Astrocyte (in vitro differentiated cells and primary cell): Measurements from ENCODE around the gene MRPS2. TPM values are rescaled to one million over a fixed set of nuclear protein-coding genes. Genes with fewer than 3 reads are reported as not detected.
"Not testable (repeated sequence)": the region's sequence is repeated elsewhere in the genome, so short reads cannot be mapped to it uniquely, and the experiment has no call there.

Experiments
- DNase-seq: peaks from one replicate; pipeline ENCODE4 v3.0.0-alpha.2; 2010; ENCODE audit warnings: low read depth
- FAIRE-seq: peaks from 2 replicates; lab custom pipeline; 2011; peaks lifted over from hg19 to GRCh38; lab: Jason Lieb, UNC
- H2AFZ ChIP-seq: 2 replicates; pipeline ENCODE4 v1.6.0; 2012; ENCODE audit warnings: low read depth, low read length, inconsistent platforms
- H3K27ac ChIP-seq: 2 replicates; pipeline ENCODE4 v1.5.1; 2011; ENCODE audit warnings: low read depth, low read length, inconsistent platforms
- H3K27me3 ChIP-seq: 2 replicates; pipeline ENCODE4 v1.6.0; 2011; ENCODE audit warnings: low read length, inconsistent platforms; ENCODE audit not compliant: insufficient read depth
- H3K36me3 ChIP-seq: 2 replicates; pipeline ENCODE4 v1.5.1; 2011; ENCODE audit warnings: low read length, inconsistent platforms; ENCODE audit not compliant: insufficient read depth
- H3K4me1 ChIP-seq: 2 replicates; pipeline ENCODE4 v1.5.1; 2011; ENCODE audit warnings: low read length, inconsistent platforms; ENCODE audit not compliant: insufficient read depth
- H3K4me2 ChIP-seq: 2 replicates; pipeline ENCODE4 v1.6.0; 2012; ENCODE audit warnings: low read length, inconsistent platforms
- H3K4me3 ChIP-seq: 2 replicates; pipeline ENCODE4 v1.5.1; 2011; ENCODE audit warnings: low read depth, mild to moderate bottlenecking, low read length, inconsistent platforms; ENCODE audit not compliant: insufficient read depth
- H3K79me2 ChIP-seq: 2 replicates; pipeline ENCODE4 v1.6.0; 2012; ENCODE audit warnings: mild to moderate bottlenecking, low read length, inconsistent platforms; ENCODE audit not compliant: insufficient read depth
- H3K9ac ChIP-seq: 2 replicates; pipeline ENCODE4 v1.6.0; 2012; ENCODE audit warnings: mild to moderate bottlenecking, low read length, inconsistent platforms
- H3K9me3 ChIP-seq: 2 replicates; pipeline ENCODE4 v1.5.1; 2012; ENCODE audit warnings: low read depth, mild to moderate bottlenecking, low read length, inconsistent platforms; ENCODE audit not compliant: insufficient read depth
- H4K20me1 ChIP-seq: 2 replicates; pipeline ENCODE4 v1.6.0; 2012; ENCODE audit warnings: low read length, inconsistent platforms; ENCODE audit not compliant: insufficient read depth
- H3K27ac Mint-ChIP-seq: one replicate; pipeline ENCODE4 v1.8.0; 2021; ENCODE audit warnings: mild to moderate bottlenecking, mixed read lengths; ENCODE audit not compliant: unreplicated experiment
- H3K27me3 Mint-ChIP-seq: one replicate; pipeline ENCODE4 v1.8.0; 2021; ENCODE audit warnings: low read depth, mixed read lengths; ENCODE audit not compliant: unreplicated experiment
- H3K36me3 Mint-ChIP-seq: one replicate; pipeline ENCODE4 v1.8.0; 2021; ENCODE audit warnings: low read depth, mixed read lengths; ENCODE audit not compliant: unreplicated experiment
- H3K4me1 Mint-ChIP-seq: one replicate; pipeline ENCODE4 v1.8.0; 2021; ENCODE audit warnings: low read depth, mixed read lengths; ENCODE audit not compliant: unreplicated experiment
- H3K4me3 Mint-ChIP-seq: one replicate; pipeline ENCODE4 v1.8.0; 2021; ENCODE audit warnings: mild to moderate bottlenecking, moderate library complexity, mixed read lengths; ENCODE audit not compliant: unreplicated experiment
- H3K9me3 Mint-ChIP-seq: one replicate; pipeline ENCODE4 v1.8.0; 2021; ENCODE audit warnings: mild to moderate bottlenecking, mixed read lengths; ENCODE audit not compliant: unreplicated experiment
- EZH2 ChIP-seq: IDR thresholded peaks from 2 replicates; pipeline ENCODE4 v1.6.1; 2012; ENCODE audit warnings: mild to moderate bottlenecking, low read length, inconsistent platforms; ENCODE audit not compliant: insufficient read depth
- total RNA-seq: library from RNA; stranded (reverse); gene quantifications from 2 replicates; pipeline ENCODE4 v1.2.1, GENCODE V29; 2021
- TF ChIP-seq, protein P1 (sequence below): IDR thresholded peaks from 2 replicates; pipeline ENCODE4 v1.5.1; 2011; ENCODE audit warnings: low read depth, mild to moderate bottlenecking, inconsistent platforms, low read length, moderate library complexity; ENCODE audit not compliant: insufficient read depth

Gene MRPS2
- total RNA-seq, 1 donor from 2014 or later: 38.6 TPM

DNA sequence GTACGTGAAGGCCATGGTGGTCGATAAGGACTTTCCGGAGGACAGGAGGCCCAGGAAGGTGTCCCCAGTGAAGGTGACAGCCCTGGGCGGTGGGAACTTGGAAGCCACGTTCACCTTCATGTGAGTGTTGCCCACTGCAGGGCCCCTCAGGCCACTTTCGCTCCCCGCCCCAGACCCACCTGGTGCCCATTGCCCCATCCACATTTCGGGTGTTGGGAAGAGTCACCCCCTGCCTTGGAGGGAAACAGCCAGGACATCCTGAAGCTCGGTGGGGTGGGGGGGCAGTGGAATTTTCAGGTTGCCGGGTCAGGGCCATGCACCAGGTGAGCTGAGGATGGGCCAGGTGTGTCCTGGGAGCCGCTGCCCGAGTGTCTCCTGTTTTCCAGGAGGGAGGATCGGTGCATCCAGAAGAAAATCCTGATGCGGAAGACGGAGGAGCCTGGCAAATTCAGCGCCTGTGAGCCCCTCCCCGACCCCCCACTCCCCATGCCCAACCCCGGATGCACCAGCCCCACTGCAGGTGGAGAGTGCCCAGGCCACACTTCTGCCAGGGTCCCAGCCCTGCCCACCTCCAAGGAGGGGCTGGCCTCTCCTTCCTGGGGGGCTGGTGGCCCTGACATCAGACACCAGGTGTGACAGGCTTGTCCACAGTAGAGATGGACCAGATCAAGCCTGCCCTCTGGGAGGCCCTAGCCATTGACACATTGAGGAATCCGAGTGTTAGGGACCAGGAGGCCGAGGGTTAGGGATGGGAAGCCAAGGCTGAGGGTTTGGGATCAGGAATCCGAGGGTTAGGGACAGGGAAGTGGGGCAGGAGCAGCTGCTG, 46.5 kb downstream of the MRPS2 start:
- H3K9me3 Mint-ChIP-seq, H3K4me1 ChIP-seq, H3K27me3 ChIP-seq, H3K4me3 Mint-ChIP-seq, H3K27ac Mint-ChIP-seq, H4K20me1 ChIP-seq, FAIRE-seq, H3K36me3 ChIP-seq, H3K4me3 ChIP-seq, H3K27ac ChIP-seq, H2AFZ ChIP-seq, H3K9ac ChIP-seq, DNase-seq, H3K79me2 ChIP-seq, H3K9me3 ChIP-seq, H3K4me2 ChIP-seq, H3K36me3 Mint-ChIP-seq: not testable (repeated sequence)
- Mint-ChIP-seq H3K4me1 (peaks cover 11% of the 10 kb centered on the region), H3K27me3 (peaks cover 14% of the 10 kb centered on the region)

DNA sequence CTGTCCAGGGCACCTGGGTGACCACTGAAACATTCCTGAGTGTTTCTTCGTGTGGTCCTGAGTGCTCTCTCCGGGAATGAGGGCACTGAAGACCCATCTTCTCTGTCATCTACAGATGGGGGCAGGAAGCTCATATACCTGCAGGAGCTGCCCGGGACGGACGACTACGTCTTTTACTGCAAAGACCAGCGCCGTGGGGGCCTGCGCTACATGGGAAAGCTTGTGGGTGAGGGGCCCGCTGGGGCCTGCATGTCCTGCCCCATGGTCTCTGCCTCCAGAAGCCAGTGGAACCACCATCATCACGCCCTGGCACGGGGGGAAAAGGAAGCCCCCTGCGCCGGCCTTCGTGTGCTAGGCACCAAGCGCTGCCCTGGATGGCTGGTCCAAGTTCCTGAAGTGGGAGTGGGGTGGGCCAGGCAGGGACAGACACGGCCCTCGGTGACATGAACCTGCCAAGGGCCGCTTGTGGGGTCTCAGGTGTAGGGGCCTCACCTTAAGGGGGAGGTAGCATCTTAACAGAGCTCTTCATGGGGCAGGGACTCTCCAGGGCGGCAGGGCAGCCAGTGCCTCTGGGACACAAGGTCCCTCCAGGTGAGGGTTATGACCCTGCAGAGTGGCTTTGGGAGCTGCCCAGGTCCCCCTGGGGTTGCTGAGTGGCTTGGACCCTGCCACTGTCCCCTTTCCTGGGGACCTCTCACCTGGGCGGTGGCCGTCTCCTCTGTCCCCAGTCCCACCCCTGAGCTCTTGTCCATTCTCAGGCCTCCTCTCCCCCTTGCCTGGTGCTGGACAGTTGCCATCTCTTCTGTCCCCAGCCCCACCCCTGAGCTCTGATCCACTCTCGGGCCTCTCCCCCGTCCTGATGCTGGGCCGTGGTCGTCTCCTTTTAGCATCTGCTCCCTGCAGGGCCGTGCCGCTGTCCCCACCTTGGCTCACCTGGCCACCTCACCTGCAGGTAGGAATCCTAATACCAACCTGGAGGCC, 47.6 kb downstream of the MRPS2 start:
- no peak for DNase-seq
- no peaks in the 10 kb centered on the region for H3K9me3 ChIP-seq
- no peak for FAIRE-seq
- peaks cover 14% of the 10 kb centered on the region for H3K27me3 Mint-ChIP-seq
- no peak overlapping the region for H2AFZ ChIP-seq
- H3K4me2 ChIP-seq: no peak overlapping the region
- no peaks in the 10 kb centered on the region for H3K36me3 Mint-ChIP-seq
- H3K27me3 ChIP-seq: no peaks in the 10 kb centered on the region
- no peaks in the 10 kb centered on the region for H3K4me1 ChIP-seq
- TF ChIP-seq, protein P1, sequence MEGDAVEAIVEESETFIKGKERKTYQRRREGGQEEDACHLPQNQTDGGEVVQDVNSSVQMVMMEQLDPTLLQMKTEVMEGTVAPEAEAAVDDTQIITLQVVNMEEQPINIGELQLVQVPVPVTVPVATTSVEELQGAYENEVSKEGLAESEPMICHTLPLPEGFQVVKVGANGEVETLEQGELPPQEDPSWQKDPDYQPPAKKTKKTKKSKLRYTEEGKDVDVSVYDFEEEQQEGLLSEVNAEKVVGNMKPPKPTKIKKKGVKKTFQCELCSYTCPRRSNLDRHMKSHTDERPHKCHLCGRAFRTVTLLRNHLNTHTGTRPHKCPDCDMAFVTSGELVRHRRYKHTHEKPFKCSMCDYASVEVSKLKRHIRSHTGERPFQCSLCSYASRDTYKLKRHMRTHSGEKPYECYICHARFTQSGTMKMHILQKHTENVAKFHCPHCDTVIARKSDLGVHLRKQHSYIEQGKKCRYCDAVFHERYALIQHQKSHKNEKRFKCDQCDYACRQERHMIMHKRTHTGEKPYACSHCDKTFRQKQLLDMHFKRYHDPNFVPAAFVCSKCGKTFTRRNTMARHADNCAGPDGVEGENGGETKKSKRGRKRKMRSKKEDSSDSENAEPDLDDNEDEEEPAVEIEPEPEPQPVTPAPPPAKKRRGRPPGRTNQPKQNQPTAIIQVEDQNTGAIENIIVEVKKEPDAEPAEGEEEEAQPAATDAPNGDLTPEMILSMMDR: no peak
- TF ChIP-seq EZH2: no peak
- H3K9me3 Mint-ChIP-seq: no peaks in the 10 kb centered on the region
- H3K27ac ChIP-seq: no peak overlapping the region
- H4K20me1 ChIP-seq: no peaks in the 10 kb centered on the region
- no peak overlapping the region for H3K4me3 Mint-ChIP-seq
- H3K4me3 ChIP-seq: no peak overlapping the region
- no peaks in the 10 kb centered on the region for H3K36me3 ChIP-seq
- H3K4me1 Mint-ChIP-seq: peaks cover 11% of the 10 kb centered on the region
- H3K27ac Mint-ChIP-seq: no peak overlapping the region
- H3K79me2 ChIP-seq: no peaks in the 10 kb centered on the region
- no peak overlapping the region for H3K9ac ChIP-seq

DNA sequence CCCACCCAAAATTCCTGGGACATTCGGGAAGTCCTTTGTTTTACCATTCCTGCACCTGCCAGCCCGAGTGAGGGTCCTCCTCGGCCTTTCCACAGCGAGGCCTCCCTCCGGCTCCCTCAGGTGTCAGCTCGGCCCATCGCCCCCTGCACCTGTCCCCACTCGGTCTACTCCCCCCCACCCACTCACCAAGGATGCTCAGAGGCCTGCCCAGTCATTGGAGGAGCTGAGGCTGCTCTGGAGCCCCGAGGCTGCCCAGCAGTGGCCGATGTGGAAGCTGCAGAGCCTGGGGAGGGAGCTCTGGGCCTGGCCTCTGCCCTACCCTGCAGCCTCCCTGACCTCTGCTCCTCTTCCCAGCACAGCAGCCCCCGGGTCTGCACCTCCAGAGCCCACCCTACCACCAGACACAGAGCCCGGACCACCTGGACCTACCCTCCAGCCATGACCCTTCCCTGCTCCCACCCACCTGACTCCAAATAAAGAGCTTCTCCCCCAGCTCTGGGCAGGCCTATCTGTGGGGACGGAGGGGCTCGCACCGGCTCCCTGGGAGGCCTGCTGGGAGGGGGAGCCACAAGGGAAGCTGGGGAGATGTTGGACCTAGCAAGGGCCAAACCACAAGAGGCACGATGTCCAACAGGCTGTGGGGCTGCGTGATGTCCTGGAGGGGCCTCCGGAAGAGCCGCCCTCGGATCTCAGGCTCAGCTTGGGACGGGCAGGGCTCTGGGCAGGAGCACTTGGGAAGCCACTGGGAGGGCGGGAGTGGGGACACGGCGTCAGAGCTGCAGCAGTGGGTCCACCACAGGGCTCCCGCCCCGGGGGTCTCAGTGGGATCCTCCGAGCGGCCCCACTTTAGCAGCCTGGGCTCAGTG, 49.2 kb downstream of the MRPS2 start:
- H3K36me3 ChIP-seq, H3K9me3 ChIP-seq, H3K27me3 ChIP-seq, H3K4me3 Mint-ChIP-seq, H3K36me3 Mint-ChIP-seq, H3K9me3 Mint-ChIP-seq, H3K79me2 ChIP-seq, H3K4me3 ChIP-seq, H3K27ac ChIP-seq, H3K27ac Mint-ChIP-seq, H3K4me1 Mint-ChIP-seq, DNase-seq, FAIRE-seq, H3K4me2 ChIP-seq, H3K4me1 ChIP-seq, H4K20me1 ChIP-seq, H2AFZ ChIP-seq, H3K9ac ChIP-seq: not testable (repeated sequence)
- peaks cover 17% of the 10 kb centered on the region for H3K27me3 Mint-ChIP-seq
